K562 (cell line): Measurements from ENCODE around the gene INPP5D. TPM values are rescaled to one million over a fixed set of nuclear protein-coding genes. Genes with fewer than 3 reads are reported as not detected.

Experiments
- ATAC-seq: fragments of 200-7000 bp; cut with Tn5 transposase; 3 replicates; pipeline ENCODE4 v1.9.1; 2020; ENCODE audit warnings: moderate library complexity
- BruUV-seq: library from RNA; stranded (reverse); fragments of 400-500 nt; replicated peaks from 2 replicates; lab custom pipeline; 2021; lab: Mats Ljungman, UMichigan
- CTCF ChIA-PET: fragments of 300-600 bp; formaldehyde crosslinking; extraction: SDS; loops from one replicate; lab custom pipeline; 2021; ENCODE audit warnings: low intra/inter-chr PET ratio; lab: Yijun Ruan, JAX
- POLR2A ChIA-PET: fragments of 300-600, 350-650 bp; sonication (Branson Sonifier 250); formaldehyde crosslinking; extraction: SDS; loops from one replicate; lab custom pipeline; 2021; ENCODE audit warnings: antibody characterized with exemption, inconsistent platforms; lab: Yijun Ruan, JAX
- DNase-seq, 4 experiments: peaks; one replicate each; pipeline versions ENCODE4 v3.0.0 to v3.0.0-alpha.2; 2011 to 2018; ENCODE audit warnings: low spot score in 3 of 4, mixed read lengths in 3 of 4; ENCODE audit errors: extremely low read depth in 1 of 4
- FAIRE-seq: peaks from 2 replicates; lab custom pipeline; 2011; peaks lifted over from hg19 to GRCh38; lab: Jason Lieb, UNC
- H2AFZ ChIP-seq: 2 replicates; pipeline ENCODE4 v1.6.0; 2011; ENCODE audit warnings: low read depth, low read length, control low read depth, inconsistent platforms
- H3K27ac ChIP-seq: fragments of 200-600 bp; 3 replicates; pipeline ENCODE4 v1.8.0; 2011; ENCODE audit warnings: low read depth, mild to moderate bottlenecking, control low read depth, inconsistent platforms, low read length, moderate library complexity, mixed read lengths; ENCODE audit errors: extremely low read depth
- H3K27me3 ChIP-seq, 2 experiments: fragments of 300-600 bp in 1 of 2; 2 replicates in 1 of 2; 3 replicates in 1 of 2; pipeline versions ENCODE4 v1.6.0 to v1.8.0; 2011; ENCODE audit warnings: inconsistent platforms in 2 of 2, low read length in 2 of 2, mild to moderate bottlenecking in 1 of 2, mixed read lengths in 1 of 2, moderate library complexity in 1 of 2; ENCODE audit not compliant: control insufficient read depth in 2 of 2, insufficient read depth in 2 of 2
- H3K36me3 ChIP-seq: fragments of 300-600 bp; 3 replicates; pipeline ENCODE4 v1.8.0; 2011; ENCODE audit warnings: mild to moderate bottlenecking, low read length, inconsistent platforms; ENCODE audit not compliant: control insufficient read depth, insufficient read depth
- H3K4me1 ChIP-seq, 2 experiments: fragments of 200-600 bp in 1 of 2; replicated peaks in 1 of 2; 2 replicates in 1 of 2; 3 replicates in 1 of 2; pipeline versions ENCODE4 v1.5.1 to v1.8.0; 2011; ENCODE audit warnings: inconsistent platforms in 2 of 2, low read length in 2 of 2, mild to moderate bottlenecking in 1 of 2, mixed read lengths in 1 of 2, moderate library complexity in 1 of 2; ENCODE audit not compliant: control insufficient read depth in 2 of 2, insufficient read depth in 2 of 2
- H3K4me2 ChIP-seq: 2 replicates; pipeline ENCODE4 v1.6.1; 2011; ENCODE audit warnings: low read length, control low read depth, inconsistent platforms, mixed read lengths; ENCODE audit not compliant: insufficient read depth
- H3K4me3 ChIP-seq: fragments of 200-600 bp; sonication (generic), shearing (Covaris generic); 2 replicates; pipeline ENCODE4 v1.5.1; 2016; ENCODE audit warnings: control low read depth, inconsistent platforms
- H3K79me2 ChIP-seq: fragments of 200-600 bp; 3 replicates; pipeline ENCODE4 v1.8.0; 2011; ENCODE audit warnings: low read length, inconsistent platforms; ENCODE audit not compliant: control insufficient read depth, insufficient read depth
- H3K9ac ChIP-seq, 2 experiments: 2 replicates each; pipeline versions ENCODE4 v1.6.0 to v1.6.1; 2011; ENCODE audit warnings: low read depth in 2 of 2, low read length in 2 of 2, control low read depth in 1 of 2, inconsistent platforms in 1 of 2, mild to moderate bottlenecking in 1 of 2, mixed read lengths in 1 of 2; ENCODE audit not compliant: insufficient read depth in 1 of 2
- H3K9me1 ChIP-seq: one replicate; pipeline ENCODE4 v1.6.0; 2011; ENCODE audit warnings: inconsistent platforms, mild to moderate bottlenecking, low read length, moderate library complexity; ENCODE audit not compliant: control insufficient read depth, insufficient read depth
- H3K9me3 ChIP-seq: replicated peaks from 2 replicates; pipeline ENCODE4 v1.5.1; 2011; ENCODE audit warnings: low read depth, low read length, inconsistent platforms; ENCODE audit not compliant: control insufficient read depth, insufficient read depth
- H4K20me1 ChIP-seq: replicated peaks from 2 replicates; pipeline ENCODE4 v1.6.1; 2011; ENCODE audit warnings: low read length, inconsistent platforms, mixed read lengths; ENCODE audit not compliant: control insufficient read depth, insufficient read depth
- ARID4B ChIP-seq: sonication (generic); formaldehyde crosslinking; IDR thresholded peaks from 2 replicates; pipeline ENCODE4 v1.8.0; 2022; ENCODE audit warnings: mild to moderate bottlenecking, missing genetic modification reagents
- GATAD2A ChIP-seq: fragments of 450-650 bp; IDR thresholded peaks from 2 replicates; pipeline ENCODE4 v1.6.1; 2017
- HNRNPUL1 ChIP-seq: fragments of 200-400 bp; formaldehyde crosslinking; IDR thresholded peaks from 2 replicates; pipeline ENCODE4 v1.6.1; 2017; ENCODE audit warnings: low read length
- MAX ChIP-seq: sonication (generic); formaldehyde crosslinking; IDR thresholded peaks from 2 replicates; pipeline ENCODE4 v1.9.0; 2022; ENCODE audit warnings: mild to moderate bottlenecking, missing genetic modification reagents
- NFXL1 ChIP-seq: fragments of 450-650 bp; formaldehyde crosslinking; IDR thresholded peaks from 2 replicates; pipeline ENCODE4 v1.4.0; 2021; ENCODE audit warnings: mild to moderate bottlenecking
- NFYB ChIP-seq: IDR thresholded peaks from 2 replicates; pipeline ENCODE4 v1.6.1; 2011; ENCODE audit warnings: mild to moderate bottlenecking, moderate library complexity; ENCODE audit not compliant: insufficient read length; ENCODE audit errors: extremely low read depth
- NUFIP1 ChIP-seq: fragments of 450-650 bp; IDR thresholded peaks from 2 replicates; pipeline ENCODE4 v1.6.1; 2018; ENCODE audit not compliant: partially characterized antibody
- RFX5 ChIP-seq: IDR thresholded peaks from 2 replicates; pipeline ENCODE4 v1.6.1; 2011; ENCODE audit warnings: low read depth, mild to moderate bottlenecking, improper control_type of control experiment, low read length
- SMAD3 ChIP-seq: fragments of 450-650 bp; formaldehyde crosslinking; conservative IDR thresholded peaks from 2 replicates; pipeline ENCODE4 v1.4.0; 2020; ENCODE audit warnings: mild to moderate bottlenecking
- SNAPC5 ChIP-seq: fragments of 250-450 bp; sonication (Bioruptor Pico); IDR thresholded peaks from 2 replicates; pipeline ENCODE4 v1.8.0; 2021; ENCODE audit warnings: moderate library complexity, mild to moderate bottlenecking, inconsistent platforms
- SNRNP70 ChIP-seq: fragments of 200-400 bp; formaldehyde crosslinking; optimal IDR thresholded peaks from 2 replicates; pipeline ENCODE3; 2017; ENCODE audit warnings: low read depth, low read length
- SREBF2 ChIP-seq: sonication (generic); formaldehyde crosslinking; IDR thresholded peaks from 2 replicates; pipeline ENCODE4 v1.4.0; 2020; ENCODE audit warnings: mild to moderate bottlenecking, missing genetic modification reagents
- STAT5B ChIP-seq: fragments of 250-450 bp; sonication (Bioruptor Pico); IDR thresholded peaks from 2 replicates; pipeline ENCODE4 v1.8.0; 2021; ENCODE audit warnings: mild to moderate bottlenecking, inconsistent platforms
- TCF3 ChIP-seq: sonication (generic); formaldehyde crosslinking; IDR thresholded peaks from 2 replicates; pipeline ENCODE4 v1.4.0; 2020; ENCODE audit warnings: mild to moderate bottlenecking, missing genetic modification reagents
- TCF7L2 ChIP-seq: fragments of 150-350 bp; IDR thresholded peaks from 2 replicates; pipeline ENCODE4 v1.6.1; 2016; ENCODE audit warnings: low read depth, mild to moderate bottlenecking, low read length, moderate library complexity
- USF2 ChIP-seq: sonication (generic); formaldehyde crosslinking; IDR thresholded peaks from 2 replicates; pipeline ENCODE4 v1.5.0; 2020; ENCODE audit warnings: missing genetic modification reagents
- ZNF124 ChIP-seq: sonication (generic); formaldehyde crosslinking; IDR thresholded peaks from 2 replicates; pipeline ENCODE4 v1.8.1; 2022; ENCODE audit warnings: missing genetic modification reagents
- ZNF316 ChIP-seq: fragments of 450-650 bp; IDR thresholded peaks from 2 replicates; pipeline ENCODE4 v1.6.1; 2016
- ZNF780A ChIP-seq: fragments of 250-450 bp; sonication (Bioruptor Pico); IDR thresholded peaks from 2 replicates; pipeline ENCODE4 v1.5.0; 2021; ENCODE audit warnings: mild to moderate bottlenecking
- WGBS: fragments of 100-300 bp; shearing (Covaris generic); methylation state at CpG from one replicate; pipeline ENCODE4 v1.1.6; 2016; ENCODE audit warnings: low coverage, mixed read lengths; ENCODE audit not compliant: insufficient coverage; ENCODE audit errors: missing lambda C conversion rate; 5-methylcytosine and 5-hydroxymethylcytosine counted together
- in situ Hi-C: fragments of 300-500 bp; cut with MboI; formaldehyde crosslinking; loops from 4 replicates; pipeline ENCODE4 v1.15.0; 2018; ENCODE audit warnings: inconsistent platforms, mixed read lengths
- intact Hi-C: fragments of 100-400 bp; cut with micrococcal nuclease; formaldehyde crosslinking; loops from 2 replicates; pipeline ENCODE4 v1.14.2; 2022
- polyA plus RNA-seq, 8 experiments: library from polyadenylated mRNA; depleted of rRNA in 4 of 8; stranded (reverse) in 5 of 8; unstranded in 3 of 8; fragments of >200 nt; fragmentation: Nextera tagmentation in 2 of 8; fragmentation: Illumina TruSeq in 1 of 8; extraction: Ambion mirVana in 2 of 8; extraction: Trizol in 1 of 8; gene quantifications; 2 replicates each; pipeline versions ENCODE4 v1.2.1 to v1.2.3, GENCODE V29; 2011 to 2014; ENCODE audit warnings: inconsistent platforms in 1 of 8, missing spikeins in 1 of 8
- total RNA-seq, 7 experiments: library from RNA; depleted of rRNA in 6 of 7; stranded (reverse); fragments of >200 nt in 6 of 7; fragmentation: Illumina TruSeq in 2 of 7; extraction: Trizol in 2 of 7; gene quantifications; 2 replicates each; pipeline versions ENCODE4 v1.2.1 to v1.2.3, GENCODE V29; 2011 to 2021; ENCODE audit warnings: low replicate concordance in 1 of 7

INPP5D gene
- total and polyA plus RNA-seq, 9 of the 15 experiments (the other 6 are each of a cell fraction or from before 2014, with no cell fraction given): 0.55 to 6.2 (median 2.2) TPM

GRCh38 chr2:233089851-233090250 is 29.7 kb downstream of the INPP5D start:
- no peaks in the 10 kb centered on the region for H3K9me3 ChIP-seq
- no peak overlapping the region for H2AFZ ChIP-seq
- WGBS: 100% methylated on average over 5 of the region's 11 CpGs
- no peak for DNase-seq
- in situ Hi-C loops: no loop called here
- no peak overlapping the region for H3K4me3 ChIP-seq
- H3K9ac ChIP-seq: no peak overlapping the region
- no peaks in the 10 kb centered on the region for H3K27me3 ChIP-seq
- no peak for ATAC-seq
- ChIA-PET POLR2A (no interaction called here), CTCF (no interaction called here)
- no peak for FAIRE-seq
- H3K79me2 ChIP-seq: no peaks in the 10 kb centered on the region
- H3K4me1 ChIP-seq: peaks cover 38 to 41% of the 10 kb centered on the region in 2 experiments
- peaks cover 2% of the 10 kb centered on the region for H3K9me1 ChIP-seq
- no peak overlapping the region for H3K27ac ChIP-seq
- no TSS peak for BruUV-seq
- H3K4me2 ChIP-seq: no peak overlapping the region
- H3K36me3 ChIP-seq: no peaks in the 10 kb centered on the region
- H4K20me1 ChIP-seq: no peaks in the 10 kb centered on the region
- TF ChIP-seq NUFIP1 (no peak), STAT5B (CRISPR knock-in tag) (no peak), SREBF2 (CRISPR knock-in tag) (no peak), GATAD2A (no peak), TCF7L2 (no peak), ZNF124 (CRISPR knock-in tag) (no peak), ZNF780A (CRISPR knock-in tag) (no peak), NFYB (no peak), SNRNP70 (no peak), MAX (CRISPR knock-in tag) (no peak), ARID4B (CRISPR knock-in tag) (no peak), ZNF316 (no peak), TCF3 (CRISPR knock-in tag) (no peak), HNRNPUL1 (no peak), NFXL1 (no peak), USF2 (CRISPR knock-in tag) (no peak), SMAD3 (CRISPR knock-in tag) (no peak), SNAPC5 (no peak), RFX5 (no peak)
- TF ChIP-seq, all 486 proteins: peak for 0
- intact Hi-C loops: no loop called here
